ENCODE results near the gene UCKL1.
"Not testable (repeated sequence)": the region's sequence is repeated elsewhere in the genome, so short reads cannot be mapped to it uniquely, and the experiment has no call there.

The UCKL1 gene

GRCh38 chr20:63917811-63918210, 38.4 kb downstream of the UCKL1 start:
- no peak for DNase-seq

GRCh38 chr20:63916371-63916939, 39.8 kb downstream of the UCKL1 start:
- DNase-seq: not testable (repeated sequence)

- DNase-seq: no peak
Measured at GRCh38 chr20:63915471-63915870, 40.7 kb downstream of the UCKL1 start.

GRCh38 chr20:63913768-63914167, 42.4 kb downstream of the UCKL1 start:
- no peak for DNase-seq

GRCh38 chr20:63911176-63911575, 45.0 kb downstream of the UCKL1 start:
- no peak for DNase-seq

GRCh38 chr20:63908008-63908682, 48.1 kb downstream of the UCKL1 start:
- DNase-seq: no peak

GRCh38 chr20:63903796-63904561, 52.2 kb downstream of the UCKL1 start:
- no peak for DNase-seq

GRCh38 chr20:63900413-63900812, 55.8 kb downstream of the UCKL1 start:
- DNase-seq: no peak

- no peak for DNase-seq
Measured at GRCh38 chr20:63898882-63899558, 57.2 kb downstream of the UCKL1 start.

- DNase-seq: no peak
Measured at GRCh38 chr20:63897978-63898561, 58.1 kb downstream of the UCKL1 start.

- no peak for DNase-seq
Measured at GRCh38 chr20:63896264-63897105, 59.7 kb downstream of the UCKL1 start.

GRCh38 chr20:63895952-63896263, 60.3 kb downstream of the UCKL1 start:
- peak; percentile 11 for DNase-seq

- no peak for DNase-seq
Measured at GRCh38 chr20:63895202-63895951, 60.8 kb downstream of the UCKL1 start.

GRCh38 chr20:63894358-63895201, 61.6 kb downstream of the UCKL1 start, which contains the start of gene DNAJC5:
Gene DNAJC5 (plus strand): TSS chr20:63895126. CDS start chr20:63928346, 33,220 bp downstream.
- DNase-seq: peak; percentile 90

GRCh38 chr20:63893999-63894357, 62.2 kb downstream of the UCKL1 start:
- no peak for DNase-seq

GRCh38 chr20:63892402-63892801, 63.8 kb downstream of the UCKL1 start:
- DNase-seq: no peak

- DNase-seq: no peak
Measured at GRCh38 chr20:63891061-63892002, 64.9 kb downstream of the UCKL1 start.

- no peak for DNase-seq
Measured at GRCh38 chr20:63890616-63891015, 65.6 kb downstream of the UCKL1 start.

- DNase-seq: no peak
Measured at GRCh38 chr20:63890201-63890576, 66.0 kb downstream of the UCKL1 start.

Data from fibroblast of skin of right quadriceps (primary cell).